H9 (cell line): ENCODE measurements around the gene TYK2. TPM values are rescaled to one million over a fixed set of nuclear protein-coding genes. Genes with fewer than 3 reads are reported as not detected.

ENCODE experiments used
- DNase-seq: peaks from one replicate; pipeline ENCODE4 v3.0.0-alpha.2; 2017
- H2AFZ ChIP-seq: one replicate; pipeline ENCODE4 v1.6.1; 2013; ENCODE audit warnings: mild to moderate bottlenecking, low read length, control low read depth, moderate library complexity
- H2AK5ac ChIP-seq: 2 replicates; pipeline ENCODE4 v1.6.1; 2013; ENCODE audit warnings: low read length, control low read depth, mixed read lengths; ENCODE audit not compliant: insufficient read length
- H2BK120ac ChIP-seq: one replicate; pipeline ENCODE4 v1.6.1; 2013; ENCODE audit warnings: low read depth, mild to moderate bottlenecking, low read length, control low read depth, inconsistent platforms; ENCODE audit not compliant: poor library complexity, severe bottlenecking
- H2BK12ac ChIP-seq: 2 replicates; pipeline ENCODE4 v1.6.1; 2013; ENCODE audit warnings: low read length, control low read depth, mixed read lengths, low read depth; ENCODE audit not compliant: insufficient read length
- H2BK15ac ChIP-seq: 2 replicates; pipeline ENCODE4 v1.6.1; 2013; ENCODE audit warnings: low read depth, low read length, control low read depth
- H2BK20ac ChIP-seq: one replicate; pipeline ENCODE4 v1.6.1; 2013; ENCODE audit warnings: low read depth, mild to moderate bottlenecking, low read length, control low read depth, inconsistent platforms; ENCODE audit not compliant: poor library complexity, severe bottlenecking
- H2BK5ac ChIP-seq: 2 replicates; pipeline ENCODE4 v1.6.1; 2013; ENCODE audit warnings: low read length, control low read depth, mixed read lengths; ENCODE audit not compliant: insufficient read length
- H3K14ac ChIP-seq: 2 replicates; pipeline ENCODE4 v1.6.1; 2013; ENCODE audit warnings: low read length, control low read depth; ENCODE audit not compliant: insufficient read depth
- H3K18ac ChIP-seq: 2 replicates; pipeline ENCODE4 v1.6.1; 2013; ENCODE audit warnings: low read depth, mild to moderate bottlenecking, mixed read lengths, low read length, control low read depth; ENCODE audit not compliant: insufficient read length
- H3K23ac ChIP-seq: 2 replicates; pipeline ENCODE4 v1.6.1; 2013; ENCODE audit warnings: low read length, control low read depth, mixed read lengths, low read depth; ENCODE audit not compliant: insufficient read length
- H3K23me2 ChIP-seq: 2 replicates; pipeline ENCODE4 v1.6.1; 2013; ENCODE audit warnings: low read depth, mild to moderate bottlenecking, mixed read lengths, low read length, control low read depth; ENCODE audit not compliant: insufficient read length, poor library complexity, severe bottlenecking
- H3K27ac ChIP-seq: 2 replicates; pipeline ENCODE4 v1.5.1; 2013; ENCODE audit warnings: low read length, control low read depth, mixed read lengths, low read depth; ENCODE audit not compliant: insufficient read length
- H3K27me3 ChIP-seq: 2 replicates; pipeline ENCODE4 v1.6.1; 2013; ENCODE audit warnings: low read length, control low read depth, inconsistent platforms; ENCODE audit not compliant: insufficient read depth
- H3K4ac ChIP-seq: 2 replicates; pipeline ENCODE4 v1.6.1; 2013; ENCODE audit warnings: low read depth, mild to moderate bottlenecking, control low read depth, inconsistent platforms, low read length, moderate library complexity
- H3K4me1 ChIP-seq: 2 replicates; pipeline ENCODE4 v1.6.1; 2013; ENCODE audit warnings: low read length, control low read depth, inconsistent platforms; ENCODE audit not compliant: insufficient read depth
- H3K4me2 ChIP-seq: 2 replicates; pipeline ENCODE4 v1.6.1; 2013; ENCODE audit warnings: low read length, control low read depth, mixed read lengths; ENCODE audit not compliant: insufficient read length, insufficient read depth
- H3K56ac ChIP-seq: 2 replicates; pipeline ENCODE4 v1.6.1; 2013; ENCODE audit warnings: low read depth, mild to moderate bottlenecking, mixed read lengths, low read length, control low read depth; ENCODE audit not compliant: insufficient read length
- H3K79me1 ChIP-seq: 2 replicates; pipeline ENCODE4 v1.6.1; 2013; ENCODE audit warnings: low read depth, mild to moderate bottlenecking, moderate library complexity, low read length, control low read depth, inconsistent platforms; ENCODE audit not compliant: insufficient read depth, poor library complexity, severe bottlenecking
- H3K79me2 ChIP-seq: 2 replicates; pipeline ENCODE4 v1.6.1; 2013; ENCODE audit warnings: low read length, control low read depth, inconsistent platforms; ENCODE audit not compliant: insufficient read depth
- H3K9ac ChIP-seq: 2 replicates; pipeline ENCODE4 v1.6.1; 2013; ENCODE audit warnings: low read length, control low read depth, mixed read lengths; ENCODE audit not compliant: insufficient read length; ENCODE audit errors: extremely low read depth
- H3K9me3 ChIP-seq: one replicate; pipeline ENCODE4 v1.6.1; 2013; ENCODE audit warnings: low read depth, low read length, inconsistent platforms; ENCODE audit not compliant: control insufficient read depth
- H3T11ph ChIP-seq: one replicate; pipeline ENCODE4 v1.6.1; 2013; ENCODE audit warnings: mild to moderate bottlenecking, low read length, control low read depth, inconsistent platforms
- H4K20me1 ChIP-seq: one replicate; pipeline ENCODE4 v1.6.1; 2013; ENCODE audit not compliant: control insufficient read depth, insufficient read length, insufficient read depth
- H4K5ac ChIP-seq: 2 replicates; pipeline ENCODE4 v1.6.1; 2013; ENCODE audit warnings: low read depth, mild to moderate bottlenecking, mixed read lengths, low read length, control low read depth; ENCODE audit not compliant: insufficient read length
- H4K8ac ChIP-seq: replicated peaks from 2 replicates; pipeline ENCODE4 v1.6.1; 2013; ENCODE audit warnings: low read length, control low read depth, mixed read lengths, low read depth; ENCODE audit not compliant: insufficient read length
- H4K91ac ChIP-seq: 2 replicates; pipeline ENCODE4 v1.6.1; 2013; ENCODE audit warnings: low read depth, mild to moderate bottlenecking, moderate library complexity, mixed read lengths, low read length, control low read depth; ENCODE audit not compliant: insufficient read length
- H3K27ac Mint-ChIP-seq, 3 experiments: 2 replicates in 2 of 3; 3 replicates in 1 of 3; pipeline ENCODE4 v1.8.0; 2020 to 2021; ENCODE audit warnings: mixed read lengths in 3 of 3, mild to moderate bottlenecking in 1 of 3, moderate library complexity in 1 of 3
- H3K27me3 Mint-ChIP-seq: 2 replicates; pipeline ENCODE4 v1.8.0; 2021; ENCODE audit warnings: low read depth, mild to moderate bottlenecking, moderate library complexity, mixed read lengths
- H3K36me3 Mint-ChIP-seq, 3 experiments: 2 replicates in 2 of 3; 3 replicates in 1 of 3; pipeline ENCODE4 v1.8.0; 2020 to 2021; ENCODE audit warnings: low read depth in 3 of 3, mixed read lengths in 3 of 3; ENCODE audit not compliant: insufficient read depth in 1 of 3
- H3K4me1 Mint-ChIP-seq, 2 experiments: 2 replicates each; pipeline ENCODE4 v1.8.0; 2020; ENCODE audit warnings: mixed read lengths in 2 of 2
- H3K4me3 Mint-ChIP-seq, 2 experiments: 2 replicates in 1 of 2; 3 replicates in 1 of 2; pipeline ENCODE4 v1.8.0; 2020 to 2021; ENCODE audit warnings: mild to moderate bottlenecking in 2 of 2, mixed read lengths in 2 of 2, moderate library complexity in 1 of 2
- H3K9me3 Mint-ChIP-seq, 2 experiments: 2 replicates in 1 of 2; 3 replicates in 1 of 2; pipeline ENCODE4 v1.8.0; 2020; ENCODE audit warnings: mild to moderate bottlenecking in 2 of 2, mixed read lengths in 2 of 2, moderate library complexity in 1 of 2
- CTCF ChIP-seq: fragments of 200-600 bp; sonication (generic); conservative IDR thresholded peaks from 3 replicates; pipeline ENCODE4 v1.8.0; 2021; ENCODE audit warnings: antibody characterized with exemption, mild to moderate bottlenecking
- WGBS: extraction: QIAGEN DNeasy Blood & Tissue Kit; methylation state at CpG from one replicate; pipeline ENCODE4 v1.1.7; 2013; ENCODE audit warnings: missing lambda C conversion rate, low lambda C conversion rate, mixed read lengths; ENCODE audit not compliant: insufficient read length; ENCODE audit errors: extremely low coverage; 5-methylcytosine and 5-hydroxymethylcytosine counted together
- total RNA-seq: library from RNA; stranded (reverse); gene quantifications from 2 replicates; pipeline ENCODE4 v1.2.1, GENCODE V29; 2021

TYK2 gene
- total RNA-seq, 1 experiment from 2014 or later = 61.4 TPM

DNA sequence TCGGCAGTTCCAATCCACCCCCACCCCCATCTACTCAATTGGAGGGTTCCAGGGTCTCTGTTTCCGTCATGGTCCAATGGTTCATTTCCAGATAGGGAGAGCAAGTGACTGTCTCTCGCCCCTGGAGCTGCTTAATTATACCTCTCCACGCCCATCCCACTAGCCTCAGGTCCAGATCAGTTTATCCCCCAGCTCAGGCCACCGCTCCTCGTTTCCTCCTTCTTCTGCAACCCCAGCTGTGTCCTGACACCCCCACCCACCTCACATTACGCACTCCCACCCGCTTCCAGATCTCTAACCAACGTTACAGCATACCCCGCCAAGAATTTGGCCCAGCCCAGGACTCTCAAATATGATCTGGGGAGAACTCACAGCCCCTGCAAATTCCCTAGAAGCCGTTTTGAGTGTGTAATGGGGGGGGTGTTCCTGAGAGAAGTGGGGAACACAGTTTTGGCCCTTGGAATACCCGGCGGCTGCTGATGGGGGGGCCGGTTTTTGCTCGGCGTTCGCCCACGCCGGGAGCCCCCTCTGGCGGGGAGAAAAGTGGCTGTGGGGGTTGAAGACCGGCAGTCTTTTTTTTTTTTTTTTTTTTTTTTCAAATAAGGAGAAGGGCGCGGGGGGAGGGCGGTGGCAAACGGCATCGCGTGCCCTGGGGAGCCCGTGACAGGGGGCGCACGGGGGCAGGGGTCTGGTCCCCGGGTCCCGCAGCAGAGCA, 38.3 kb upstream of the TYK2 start:
- Histone ChIP-seq H3K23me2 (peaks cover 19% of the 10 kb centered on the region), H3K79me1 (no peaks in the 10 kb centered on the region), H2BK20ac (no peak overlapping the region), H2AK5ac (no peak overlapping the region), H3K14ac (no peak overlapping the region), H4K91ac (no peak overlapping the region), H3K27me3 (peaks cover 41% of the 10 kb centered on the region), H2BK12ac (no peak overlapping the region), H3K4me1 (peaks cover 2% of the 10 kb centered on the region; the same call in 1 of the 2 replicates), H2BK5ac (no peak overlapping the region), H3T11ph (no peak overlapping the region), H3K9me3 (no peaks in the 10 kb centered on the region), H3K4ac (no peak overlapping the region), H3K18ac (no peak overlapping the region), H4K5ac (no peak overlapping the region), H3K79me2 (no peaks in the 10 kb centered on the region), H2AFZ (no peak overlapping the region), H2BK120ac (no peak overlapping the region), H3K9ac (no peak overlapping the region), H4K8ac (no peak overlapping the region), H3K56ac (no peak overlapping the region), H3K27ac (no peak overlapping the region), H3K23ac (no peak overlapping the region), H4K20me1 (no peaks in the 10 kb centered on the region), H2BK15ac (no peak overlapping the region), H3K4me2 (peak overlapping the region; percentile 59)
- H3K36me3 Mint-ChIP-seq = no peaks in the 10 kb centered on the region
- WGBS = no CpG with 5 or more reads among the region's 32 CpGs
- peak; percentile 15; the same call in 1 of the 3 replicates for TF ChIP-seq CTCF
- peak; percentile 56 for DNase-seq
- peak overlapping the region in 1 of 3 experiments; percentile 66; a peak in 2 of 7 replicates for H3K27ac Mint-ChIP-seq
- H3K4me3 Mint-ChIP-seq = peak overlapping the region; percentile 53 to 82
- peaks cover 2 to 4% of the 10 kb centered on the region in 2 experiments; a peak in 4 of 5 replicates for H3K9me3 Mint-ChIP-seq
- peaks cover 91% of the 10 kb centered on the region for H3K27me3 Mint-ChIP-seq
- peaks cover 33 to 40% of the 10 kb centered on the region in 2 experiments for H3K4me1 Mint-ChIP-seq
